ENCODE measurements around the gene SHH. TPM values are rescaled to one million over a fixed set of nuclear protein-coding genes. Genes with fewer than 3 reads are reported as not detected.

The SHH gene
- total and polyA plus RNA-seq, 2 of the 4 experiments (the other 2 are of a cell fraction): under 0.01 to 0.03 TPM

DNA sequence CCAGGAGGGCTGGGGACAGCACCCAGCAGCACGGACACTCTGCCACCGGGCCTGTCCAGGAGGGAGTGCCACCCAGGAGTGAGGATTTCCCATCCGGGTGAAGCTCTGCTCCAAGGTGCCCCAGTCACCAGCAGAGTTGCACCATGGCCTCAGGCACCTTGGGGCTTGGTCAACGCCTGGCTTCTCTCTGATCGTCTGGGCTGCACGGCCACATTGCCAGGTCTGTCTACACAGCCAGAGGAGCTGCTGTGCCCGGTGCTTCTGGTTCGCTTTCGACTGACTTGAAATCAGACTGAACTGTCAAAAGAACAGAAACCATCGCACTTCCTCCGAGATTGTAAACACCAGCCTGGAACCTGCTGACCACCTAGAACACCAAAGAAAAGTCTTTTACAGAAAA, 12.0 kb downstream of the SHH start:
- Histone ChIP-seq H3K36me3 (ENCODE audit: control insufficient read depth, insufficient read depth, low read length) (no peaks in the 10 kb centered on the region), H3K4me1 (ENCODE audit: control insufficient read depth, insufficient read depth, low read length) (peaks cover 7% of the 10 kb centered on the region; the same call in 1 of the 2 replicates), H3K27ac (ENCODE audit: insufficient read depth, low read length) (no peak overlapping the region), H2AK9ac (replicated peaks; ENCODE audit: low read depth, low read length, poor library complexity) (no peak overlapping the region), H3K23ac (ENCODE audit: low read depth, low read length) (no peak overlapping the region), H3K18ac (ENCODE audit: low read depth, low read length) (no peak overlapping the region), H3K56ac (ENCODE audit: extremely low read depth, insufficient read depth, low read length) (no peak overlapping the region), H4K91ac (ENCODE audit: insufficient read depth, low read depth, low read length) (no peak overlapping the region), H4K20me1 (ENCODE audit: insufficient read depth, low read length) (no peaks in the 10 kb centered on the region), H3K14ac (replicated peaks; ENCODE audit: low read depth, low read length) (no peak overlapping the region), H3K9me1 (ENCODE audit: insufficient read depth, low read length) (no peaks in the 10 kb centered on the region), H2BK20ac (ENCODE audit: low read depth, low read length) (no peak overlapping the region), H2BK5ac (ENCODE audit: low read depth, low read length, poor library complexity, severe bottlenecking) (no peak overlapping the region), H3K27me3 (ENCODE audit: control insufficient read depth, insufficient read depth, low read length) (peaks cover 54% of the 10 kb centered on the region), H2AFZ (replicated peaks; ENCODE audit: low read length, poor library complexity) (no peak overlapping the region), H4K5ac (ENCODE audit: low read depth, low read length) (no peak overlapping the region), H3K4me2 (ENCODE audit: low read depth, low read length) (no peak overlapping the region), H3K9ac (ENCODE audit: low read depth, low read length) (no peak overlapping the region), H2BK120ac (ENCODE audit: low read depth, low read length) (no peak overlapping the region), H2AK5ac (ENCODE audit: low read depth, low read length) (no peak overlapping the region), H4K8ac (ENCODE audit: low read depth in 2 of 2, low read length in 2 of 2) (no peak overlapping the region), H2BK15ac (ENCODE audit: low read depth, low read length) (no peak overlapping the region), H3K9me3 (ENCODE audit: control insufficient read depth, insufficient read depth, low read length) (no peaks in the 10 kb centered on the region), H3K4me3 (ENCODE audit: insufficient read depth, low read depth, low read length) (no peak overlapping the region), H3K4ac (ENCODE audit: low read depth, low read length) (no peak overlapping the region), H3K79me1 (ENCODE audit: low read depth in 1 of 2, low read length in 2 of 2) (no peaks in the 10 kb centered on the region)
- CTCF ChIA-PET: no interaction called here
- in situ Hi-C loops (cut with MboI; ENCODE audit: low sequenced_read_pairs) (loop anchor here (5.0 to 25.0 kb wide), 2 partner anchors 837 to 1022 kb away; partner anchors contain the start of gene RNF32), dilution Hi-C loops (cut with HindIII; ENCODE audit: low sequenced_read_pairs, unreplicated experiment) (no loop called here), intact Hi-C loops (cut with micrococcal nuclease) (no loop called here)
- POLR2A ChIA-PET (ENCODE audit: unreplicated experiment): no interaction called here
- TF ChIP-seq RAD21 (IDR thresholded peaks at IDR 0.05; ENCODE audit: low read length) (no peak), CEBPB (IDR thresholded peaks at IDR 0.05; ENCODE audit: low read depth, low read length) (no peak), ELK1 (IDR thresholded peaks at IDR 0.05; ENCODE audit: borderline replicate concordance, low read depth, low read length) (no peak), BHLHE40 (IDR thresholded peaks at IDR 0.05; ENCODE audit: low read depth, low read length) (no peak), POLR2A (IDR thresholded peaks at IDR 0.05; ENCODE audit: low read depth, low read length) (no peak), RCOR1 (IDR thresholded peaks at IDR 0.05; ENCODE audit: insufficient replicate concordance, low read length) (no peak), CHD1 (IDR thresholded peaks at IDR 0.05; ENCODE audit: low read depth, low read length) (no peak), MAZ (IDR thresholded peaks at IDR 0.05; ENCODE audit: borderline replicate concordance, low read depth, low read length) (no peak), RFX5 (IDR thresholded peaks at IDR 0.05; ENCODE audit: low read depth, low read length) (no peak), NFE2L2 (IDR thresholded peaks at IDR 0.05; ENCODE audit: low read depth, low read length) (no peak), FOS (IDR thresholded peaks at IDR 0.05; ENCODE audit: low read depth, low read length) (no peak), MAFK (IDR thresholded peaks at IDR 0.05; ENCODE audit: low read depth, low read length) (no peak), MXI1 (IDR thresholded peaks at IDR 0.05; ENCODE audit: borderline replicate concordance, low read depth, low read length) (no peak), SMC3 (IDR thresholded peaks at IDR 0.05; ENCODE audit: low read depth, low read length) (no peak)
- TF ChIP-seq, protein P1, sequence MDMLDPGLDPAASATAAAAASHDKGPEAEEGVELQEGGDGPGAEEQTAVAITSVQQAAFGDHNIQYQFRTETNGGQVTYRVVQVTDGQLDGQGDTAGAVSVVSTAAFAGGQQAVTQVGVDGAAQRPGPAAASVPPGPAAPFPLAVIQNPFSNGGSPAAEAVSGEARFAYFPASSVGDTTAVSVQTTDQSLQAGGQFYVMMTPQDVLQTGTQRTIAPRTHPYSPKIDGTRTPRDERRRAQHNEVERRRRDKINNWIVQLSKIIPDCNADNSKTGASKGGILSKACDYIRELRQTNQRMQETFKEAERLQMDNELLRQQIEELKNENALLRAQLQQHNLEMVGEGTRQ (IDR thresholded peaks at IDR 0.05; ENCODE audit: low read depth, low read length): no peak
- TF ChIP-seq, protein P2, sequence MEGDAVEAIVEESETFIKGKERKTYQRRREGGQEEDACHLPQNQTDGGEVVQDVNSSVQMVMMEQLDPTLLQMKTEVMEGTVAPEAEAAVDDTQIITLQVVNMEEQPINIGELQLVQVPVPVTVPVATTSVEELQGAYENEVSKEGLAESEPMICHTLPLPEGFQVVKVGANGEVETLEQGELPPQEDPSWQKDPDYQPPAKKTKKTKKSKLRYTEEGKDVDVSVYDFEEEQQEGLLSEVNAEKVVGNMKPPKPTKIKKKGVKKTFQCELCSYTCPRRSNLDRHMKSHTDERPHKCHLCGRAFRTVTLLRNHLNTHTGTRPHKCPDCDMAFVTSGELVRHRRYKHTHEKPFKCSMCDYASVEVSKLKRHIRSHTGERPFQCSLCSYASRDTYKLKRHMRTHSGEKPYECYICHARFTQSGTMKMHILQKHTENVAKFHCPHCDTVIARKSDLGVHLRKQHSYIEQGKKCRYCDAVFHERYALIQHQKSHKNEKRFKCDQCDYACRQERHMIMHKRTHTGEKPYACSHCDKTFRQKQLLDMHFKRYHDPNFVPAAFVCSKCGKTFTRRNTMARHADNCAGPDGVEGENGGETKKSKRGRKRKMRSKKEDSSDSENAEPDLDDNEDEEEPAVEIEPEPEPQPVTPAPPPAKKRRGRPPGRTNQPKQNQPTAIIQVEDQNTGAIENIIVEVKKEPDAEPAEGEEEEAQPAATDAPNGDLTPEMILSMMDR (conservative IDR thresholded peaks at IDR 0.05; ENCODE audit: low read depth, low read length): no peak
- DNase-seq (no peak), ATAC-seq (ENCODE audit: low read depth) (no peak)
- no TSS peak for BruUV-seq (replicated peaks)
- 87% methylated on average over 6 of the region's 11 CpGs; no CpG with 5 or more reads in 1 of the 2 experiments for WGBS, 2 experiments (ENCODE audit: extremely low coverage in 2 of 2, insufficient read length in 1 of 2)
